HG03439 (cell line): ENCODE data around the gene ZNRD2.
"Not testable (repeated sequence)": the region's sequence is repeated elsewhere in the genome, so short reads cannot be mapped to it uniquely, and the experiment has no call there.

ENCODE experiments used
- ATAC-seq: cut with Tn5 transposase; IDR thresholded peaks from one replicate; pipeline ENCODE4 v1.9.1; 2021; ENCODE audit warnings: mild to moderate bottlenecking, moderate library complexity; ENCODE audit not compliant: unreplicated experiment

Gene ZNRD2, protein sequence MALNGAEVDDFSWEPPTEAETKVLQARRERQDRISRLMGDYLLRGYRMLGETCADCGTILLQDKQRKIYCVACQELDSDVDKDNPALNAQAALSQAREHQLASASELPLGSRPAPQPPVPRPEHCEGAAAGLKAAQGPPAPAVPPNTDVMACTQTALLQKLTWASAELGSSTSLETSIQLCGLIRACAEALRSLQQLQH

DNA sequence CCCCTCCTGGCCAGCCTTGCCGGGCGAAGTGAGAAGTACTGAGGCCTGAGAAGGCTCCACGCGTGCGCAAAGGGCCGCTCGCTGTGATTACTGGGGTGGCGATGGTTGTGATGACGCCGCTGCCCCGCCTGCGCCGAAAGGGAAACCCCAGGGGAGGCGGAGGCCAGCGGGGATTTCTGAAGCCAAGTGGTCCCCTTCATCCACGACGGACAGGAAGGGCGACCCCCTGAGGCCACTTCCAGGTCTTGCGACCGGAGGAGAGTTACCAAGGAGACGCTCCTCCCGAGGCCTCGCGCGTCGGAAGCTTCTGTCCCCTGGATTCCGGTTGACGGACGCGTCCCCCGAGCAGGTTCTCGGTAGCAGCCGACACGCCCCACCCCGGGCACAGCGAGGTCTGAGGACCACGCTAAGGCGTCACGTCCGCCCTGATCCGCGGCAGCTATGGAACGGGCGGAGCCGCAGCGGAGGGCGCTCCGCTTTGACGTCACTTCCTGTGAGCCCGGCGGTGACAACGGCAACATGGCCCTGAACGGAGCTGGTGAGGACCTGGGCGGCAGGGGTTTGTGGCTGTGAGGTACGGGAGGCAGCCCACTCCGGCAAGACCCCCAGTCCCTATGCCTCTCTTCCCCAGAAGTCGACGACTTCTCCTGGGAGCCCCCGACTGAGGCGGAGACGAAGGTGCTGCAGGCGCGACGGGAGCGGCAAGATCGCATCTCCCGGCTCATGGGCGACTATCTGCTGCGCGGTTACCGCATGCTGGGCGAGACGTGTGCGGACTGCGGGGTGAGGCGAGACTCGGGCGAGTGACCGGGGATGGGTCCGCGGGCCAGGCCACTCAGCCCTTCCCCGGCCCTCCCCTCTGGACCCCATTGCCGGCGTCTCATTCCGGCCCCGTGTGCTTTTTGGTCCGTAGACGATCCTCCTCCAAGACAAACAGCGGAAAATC, at the start of gene ZNRD2:
TSS of gene ZNRD2 (plus strand) at position 505 of the 946 bp plus-strand sequence. CDS start at position 520, 15 bp downstream.
- ATAC-seq, result peak; percentile 61

DNA sequence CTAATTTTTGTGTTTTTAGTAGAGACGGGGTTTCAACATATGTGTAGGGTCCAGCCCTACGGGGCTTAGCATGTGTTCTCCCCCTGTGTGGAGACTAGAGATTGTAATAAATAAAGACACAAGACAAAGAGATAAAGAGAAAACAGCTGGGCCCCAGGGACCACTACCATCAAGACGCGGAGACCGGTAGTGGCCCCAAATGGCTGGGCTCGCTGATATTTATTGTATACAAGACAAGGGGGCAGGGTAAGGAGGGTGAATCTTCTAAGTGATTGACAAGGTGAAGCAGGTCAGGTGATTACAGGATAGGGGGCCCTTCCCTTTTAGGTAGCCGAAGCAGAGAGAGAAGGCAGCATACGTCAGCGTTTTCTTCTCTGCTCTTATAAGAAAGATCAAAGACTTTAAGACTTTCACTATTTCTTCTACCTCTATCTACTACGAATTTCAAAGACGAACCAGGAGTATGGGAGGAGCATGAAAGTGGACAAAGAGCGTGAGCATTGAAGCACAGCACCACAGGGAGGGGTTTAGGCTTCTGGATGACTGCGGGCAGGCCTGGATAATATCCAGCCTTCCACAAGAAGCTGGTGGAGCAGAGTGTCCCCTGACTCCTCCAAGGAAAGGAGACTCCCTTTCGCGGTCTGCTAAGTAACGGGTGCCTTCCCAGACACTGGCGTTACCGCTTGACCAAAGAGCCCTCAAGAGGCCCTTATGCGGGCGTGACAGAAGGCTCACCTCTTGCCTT, 48.3 kb upstream of the ZNRD2 start:
- not testable (repeated sequence) for ATAC-seq

DNA sequence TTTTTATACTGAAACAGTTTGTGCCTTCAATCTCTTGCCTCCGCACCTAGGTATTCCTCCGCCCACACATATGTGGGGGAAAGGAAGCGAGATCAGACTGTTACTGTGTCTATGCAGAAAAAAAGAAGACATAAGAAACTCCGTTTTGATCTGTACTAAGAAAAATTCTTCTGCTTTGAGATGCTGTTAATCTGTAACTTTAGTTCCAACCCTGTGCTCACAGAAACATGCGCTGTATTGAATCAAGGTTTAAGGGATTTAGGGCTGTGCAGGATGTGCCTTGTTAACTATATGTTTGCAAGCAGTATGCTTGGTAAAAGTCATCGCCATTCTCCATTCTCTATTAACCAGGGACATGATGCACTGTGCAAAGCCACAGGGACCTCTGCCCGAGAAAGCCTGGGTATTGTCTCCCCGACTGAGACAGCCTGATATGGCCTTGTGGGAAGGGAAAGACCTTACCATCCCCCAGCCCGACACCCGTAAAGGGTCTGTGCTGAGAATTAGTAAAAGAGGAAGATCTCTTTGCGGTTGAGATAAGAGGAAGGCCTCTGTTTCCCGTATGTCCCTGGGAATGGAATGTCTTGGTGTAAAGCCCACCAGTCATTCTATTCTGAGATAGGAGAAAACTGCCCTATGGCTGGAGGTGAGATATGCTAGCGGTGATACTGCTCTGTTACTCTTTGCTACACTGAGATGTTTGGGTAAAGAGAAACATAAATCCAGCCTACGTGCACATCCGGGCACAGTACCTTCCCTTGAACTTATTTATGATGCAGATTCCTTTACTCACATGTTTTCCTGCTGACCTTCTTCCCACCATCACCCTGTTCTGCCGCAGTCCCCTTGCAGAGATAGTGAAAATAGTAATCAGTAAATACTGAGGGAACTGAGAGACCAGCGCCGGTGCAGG, 47.3 kb upstream of the ZNRD2 start:
- not testable (repeated sequence) for ATAC-seq

DNA sequence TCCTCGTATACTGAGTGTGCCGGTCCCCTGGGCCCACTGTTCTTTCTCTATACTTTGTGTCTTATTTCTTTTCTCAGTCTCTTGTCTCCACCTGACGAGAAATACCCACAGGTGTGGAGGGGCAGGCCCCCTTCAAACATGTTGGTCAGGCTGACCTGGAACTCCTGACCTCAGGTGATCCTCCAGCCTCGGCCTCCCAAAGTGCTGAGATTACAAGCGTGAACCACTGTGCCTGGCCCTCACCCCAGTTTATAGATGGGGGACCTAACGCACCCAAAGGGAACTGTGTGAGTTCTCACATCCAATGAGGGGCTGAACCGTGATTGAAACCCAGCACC, 46.7 kb upstream of the ZNRD2 start:
- not testable (repeated sequence) for ATAC-seq

DNA sequence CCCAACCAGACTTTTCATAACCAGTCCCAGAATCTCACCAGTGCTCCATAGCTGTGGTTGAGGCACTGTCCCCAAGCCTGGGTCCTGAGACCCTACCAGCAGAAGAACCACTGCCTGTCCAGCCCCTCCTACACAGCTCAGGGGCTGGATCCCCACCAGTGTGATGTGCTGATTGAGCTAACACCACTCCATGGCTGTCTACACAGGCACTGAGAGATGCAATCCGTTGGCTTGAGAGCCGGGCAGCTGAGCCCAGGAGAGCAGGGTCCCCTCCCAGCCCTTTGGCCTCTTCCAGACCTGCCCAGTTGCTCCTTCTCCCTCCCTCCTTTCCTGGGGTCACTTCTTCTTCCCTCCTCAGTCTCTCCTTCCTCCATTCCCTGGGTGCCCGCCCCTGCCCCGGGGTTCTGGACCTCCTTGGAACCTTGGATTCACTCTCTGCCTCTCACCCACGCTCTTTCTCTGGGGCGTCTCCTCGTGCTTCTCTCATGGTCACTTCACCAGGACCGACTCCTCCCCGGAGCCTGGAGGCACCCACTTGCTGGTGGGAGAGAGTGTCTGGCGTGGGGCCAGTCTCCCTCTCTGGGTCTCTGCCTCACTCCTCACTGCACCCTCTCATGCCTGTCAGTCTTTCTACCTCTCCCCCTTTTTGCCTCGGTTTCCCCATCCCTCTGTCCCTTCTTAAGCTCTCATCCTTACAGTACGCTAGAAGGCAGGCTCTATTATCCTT, 46.1 kb upstream of the ZNRD2 start:
- no peak for ATAC-seq

DNA sequence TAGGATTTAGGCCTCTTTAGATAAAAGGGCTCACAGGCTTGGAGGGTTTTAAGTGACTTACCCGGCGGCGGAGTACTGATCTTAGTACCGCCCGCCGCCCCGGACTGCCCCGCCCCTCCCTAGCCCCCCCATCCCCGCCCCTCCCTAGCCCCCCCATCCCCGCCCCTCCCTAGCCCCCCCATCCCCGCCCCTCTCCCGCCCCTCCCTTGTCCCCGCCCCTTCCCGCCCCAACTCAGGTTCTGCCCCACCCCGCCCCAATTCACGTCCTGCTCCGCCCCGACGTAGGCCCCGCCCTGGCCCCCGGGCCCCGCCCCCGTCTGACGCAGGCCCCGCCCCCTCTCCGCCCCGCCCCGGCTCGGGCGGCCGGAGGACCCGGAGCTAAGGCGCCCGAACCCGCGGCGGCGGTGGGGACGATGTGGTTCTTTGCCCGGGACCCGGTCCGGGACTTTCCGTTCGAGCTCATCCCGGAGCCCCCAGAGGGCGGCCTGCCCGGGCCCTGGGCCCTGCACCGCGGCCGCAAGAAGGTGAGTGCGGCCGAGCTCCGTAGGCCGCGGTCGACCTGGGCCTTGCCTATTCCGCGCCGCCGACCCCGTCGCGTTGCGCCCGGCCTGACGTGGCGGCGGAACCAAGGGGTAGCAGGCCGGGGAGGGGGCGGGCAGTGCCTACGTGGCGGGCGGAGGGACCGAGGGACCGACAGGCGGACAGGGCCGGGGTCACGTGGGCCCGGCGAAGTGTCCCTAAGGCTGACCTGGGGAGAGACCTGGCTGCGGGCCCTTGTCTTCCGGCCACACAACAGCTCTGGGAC, 45.3 kb upstream of the ZNRD2 start, which contains the start of gene SCYL1:
TSS of gene SCYL1 (plus strand) at position 343 of the 805 bp plus-strand sequence. CDS start at position 414, 71 bp downstream.
- peak; percentile 58 for ATAC-seq

DNA sequence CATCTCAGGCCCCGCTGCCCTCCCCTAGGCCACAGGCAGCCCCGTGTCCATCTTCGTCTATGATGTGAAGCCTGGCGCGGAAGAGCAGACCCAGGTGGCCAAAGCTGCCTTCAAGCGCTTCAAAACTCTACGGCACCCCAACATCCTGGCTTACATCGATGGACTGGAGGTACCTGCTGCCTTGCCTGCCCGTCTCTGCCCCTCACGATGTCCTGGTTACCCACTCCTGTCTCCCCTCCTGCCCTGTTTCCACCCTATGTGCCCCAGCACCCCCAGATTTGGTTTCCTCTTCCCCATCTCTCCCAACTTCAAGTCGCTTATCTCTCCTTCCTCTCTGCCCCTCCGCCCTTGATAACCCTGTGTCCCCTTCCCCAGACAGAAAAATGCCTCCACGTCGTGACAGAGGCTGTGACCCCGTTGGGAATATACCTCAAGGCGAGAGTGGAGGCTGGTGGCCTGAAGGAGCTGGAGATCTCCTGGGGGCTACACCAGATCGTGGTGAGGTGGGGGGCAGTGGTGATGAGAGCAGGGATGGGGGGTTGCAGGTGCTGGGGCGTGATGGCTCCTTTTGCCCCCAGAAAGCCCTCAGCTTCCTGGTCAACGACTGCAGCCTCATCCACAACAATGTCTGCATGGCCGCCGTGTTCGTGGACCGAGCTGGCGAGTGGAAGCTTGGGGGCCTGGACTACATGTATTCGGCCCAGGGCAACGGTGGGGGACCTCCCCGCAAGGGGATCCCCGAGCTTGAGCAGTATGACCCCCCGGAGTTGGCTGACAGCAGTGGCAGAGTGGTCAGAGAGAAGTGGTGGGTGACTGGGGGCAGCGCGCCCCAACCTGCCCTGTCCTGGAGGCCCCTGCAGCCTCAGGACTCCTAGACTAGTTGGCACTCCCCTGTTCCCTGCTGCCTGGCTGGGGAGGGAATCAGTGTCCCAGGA, 44.5 kb upstream of the ZNRD2 start:
- no peak for ATAC-seq

DNA sequence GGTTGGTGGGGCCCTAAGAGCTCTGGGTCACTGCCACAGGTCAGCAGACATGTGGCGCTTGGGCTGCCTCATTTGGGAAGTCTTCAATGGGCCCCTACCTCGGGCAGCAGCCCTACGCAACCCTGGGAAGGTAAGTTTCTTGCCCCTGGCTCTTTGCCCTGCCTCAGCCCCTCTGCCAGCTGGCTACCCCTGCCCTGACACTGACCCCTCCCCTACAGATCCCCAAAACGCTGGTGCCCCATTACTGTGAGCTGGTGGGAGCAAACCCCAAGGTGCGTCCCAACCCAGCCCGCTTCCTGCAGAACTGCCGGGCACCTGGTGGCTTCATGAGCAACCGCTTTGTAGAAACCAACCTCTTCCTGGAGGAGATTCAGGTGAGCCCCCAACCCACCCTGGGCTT, 43.5 kb upstream of the ZNRD2 start:
- ATAC-seq, result no peak

DNA sequence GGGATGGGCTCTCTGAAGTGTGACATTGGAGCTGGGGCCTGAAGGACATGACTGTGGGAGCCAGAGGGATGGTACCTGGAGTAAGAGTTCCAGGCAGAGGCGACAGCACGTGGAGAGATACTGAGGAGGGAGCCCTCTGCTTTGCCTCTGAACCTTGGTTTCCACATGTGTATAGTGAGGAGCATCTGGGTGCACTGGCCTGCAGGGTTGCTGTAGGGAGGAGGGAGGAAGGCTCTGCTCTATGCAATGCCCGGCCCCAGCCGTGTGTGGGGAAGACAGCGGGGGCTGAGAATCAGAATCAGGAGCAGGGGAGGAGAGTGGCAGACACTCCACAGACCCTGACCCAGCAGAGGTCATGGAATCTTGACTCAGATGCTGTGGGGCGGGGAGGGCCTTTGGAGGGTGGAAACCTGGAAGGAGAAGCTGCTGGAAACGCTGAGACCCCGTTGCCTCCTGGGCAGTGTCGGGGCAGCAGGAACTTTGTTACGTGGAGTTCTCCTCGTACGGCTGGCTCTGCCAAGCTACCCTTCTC, 41.4 kb upstream of the ZNRD2 start:
- ATAC-seq, result no peak

DNA sequence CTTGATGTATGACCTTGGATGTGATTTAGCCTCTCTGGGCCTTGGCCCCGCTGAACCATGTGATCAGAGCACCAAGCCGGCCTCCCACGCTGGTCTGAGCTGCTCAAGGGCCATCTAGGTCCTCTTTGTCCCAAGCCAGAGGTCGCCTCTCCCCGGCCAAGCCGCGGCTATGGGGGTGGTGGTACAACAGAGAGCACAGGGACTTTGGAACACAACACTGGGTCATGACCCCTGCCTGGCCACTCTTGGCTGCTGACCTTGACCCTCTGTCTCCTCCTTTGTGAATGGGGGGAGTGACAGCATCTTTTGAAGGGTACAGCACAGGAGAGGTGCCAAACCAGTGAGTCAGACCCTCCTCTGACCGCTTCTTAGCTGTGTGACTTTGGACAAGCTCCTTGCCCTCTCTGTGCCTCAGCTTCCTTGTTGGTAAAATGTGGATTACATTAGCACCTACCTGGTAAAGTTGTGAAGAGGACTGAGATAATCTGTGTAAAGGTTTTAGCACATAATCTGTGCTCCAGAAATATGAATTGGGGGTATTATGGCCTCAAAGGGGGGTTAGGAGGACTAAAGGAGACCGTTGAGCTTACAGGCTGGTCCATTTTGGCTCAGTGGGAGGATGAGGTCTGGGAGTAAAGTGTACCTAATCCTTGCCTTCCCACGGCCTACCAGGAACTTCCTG, 40.7 kb upstream of the ZNRD2 start:
- no peak for ATAC-seq

DNA sequence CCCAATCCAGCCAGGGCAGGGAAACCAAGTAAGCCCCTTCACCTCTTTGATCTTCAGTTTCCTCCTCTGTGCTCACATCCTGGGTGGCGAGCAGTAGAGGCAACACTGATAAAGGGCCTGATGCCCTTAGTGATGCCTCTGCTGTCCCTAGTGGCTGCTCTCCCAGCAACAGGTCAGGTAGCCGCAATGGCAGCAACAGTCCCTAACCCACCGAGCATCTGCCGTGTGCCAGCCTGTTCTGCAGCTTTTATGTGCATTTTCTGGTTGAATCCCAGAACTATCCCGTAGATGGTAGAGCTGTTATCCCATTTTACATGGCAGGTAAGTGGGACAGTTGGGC, 40.1 kb upstream of the ZNRD2 start:
- ATAC-seq, result no peak

DNA sequence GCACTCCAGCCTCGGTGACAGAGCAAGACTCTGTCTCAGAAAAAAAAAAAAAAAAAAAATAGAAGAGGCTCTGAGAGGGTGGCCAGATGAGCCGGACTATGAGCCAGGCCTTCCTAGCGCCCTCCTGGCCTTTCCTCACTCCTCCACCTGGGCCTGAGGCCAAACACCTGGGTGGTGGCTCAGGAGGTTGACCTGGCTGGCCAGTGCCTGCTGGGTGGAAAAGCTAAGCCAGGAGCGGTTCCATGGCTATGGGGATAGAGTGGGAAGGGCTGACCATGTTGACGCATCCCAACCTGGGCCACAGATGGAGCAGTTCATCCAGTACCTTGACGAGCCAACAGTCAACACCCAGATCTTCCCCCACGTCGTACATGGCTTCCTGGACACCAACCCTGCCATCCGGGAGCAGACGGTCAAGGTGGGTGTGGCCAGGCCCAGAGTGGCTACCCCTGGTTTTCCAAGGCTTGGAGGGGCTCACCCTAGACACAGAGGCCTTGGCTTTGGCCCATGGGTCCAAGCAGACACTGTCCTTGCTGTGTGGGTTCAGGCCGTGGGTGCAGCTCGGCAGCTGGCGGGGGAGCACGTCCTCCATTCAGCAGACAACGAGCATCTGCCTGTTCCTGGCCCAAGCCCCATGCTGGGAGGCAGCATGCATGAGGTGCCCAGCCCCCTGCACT, 37.8 kb upstream of the ZNRD2 start:
- no peak for ATAC-seq

DNA sequence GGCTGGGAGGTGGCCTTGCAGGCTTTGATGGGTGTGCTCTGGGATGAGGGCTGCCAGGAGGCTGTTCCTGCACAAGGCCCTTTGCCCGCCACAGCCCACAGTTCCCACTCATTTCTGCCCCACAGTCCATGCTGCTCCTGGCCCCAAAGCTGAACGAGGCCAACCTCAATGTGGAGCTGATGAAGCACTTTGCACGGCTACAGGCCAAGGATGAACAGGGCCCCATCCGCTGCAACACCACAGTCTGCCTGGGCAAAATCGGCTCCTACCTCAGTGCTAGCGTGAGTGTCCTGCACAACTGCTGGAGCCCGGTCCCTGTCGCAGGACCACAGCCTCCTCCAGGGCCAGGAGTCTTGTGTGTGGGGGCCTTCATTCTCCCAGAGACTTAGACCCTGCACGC, 35.2 kb upstream of the ZNRD2 start:
- no peak for ATAC-seq

DNA sequence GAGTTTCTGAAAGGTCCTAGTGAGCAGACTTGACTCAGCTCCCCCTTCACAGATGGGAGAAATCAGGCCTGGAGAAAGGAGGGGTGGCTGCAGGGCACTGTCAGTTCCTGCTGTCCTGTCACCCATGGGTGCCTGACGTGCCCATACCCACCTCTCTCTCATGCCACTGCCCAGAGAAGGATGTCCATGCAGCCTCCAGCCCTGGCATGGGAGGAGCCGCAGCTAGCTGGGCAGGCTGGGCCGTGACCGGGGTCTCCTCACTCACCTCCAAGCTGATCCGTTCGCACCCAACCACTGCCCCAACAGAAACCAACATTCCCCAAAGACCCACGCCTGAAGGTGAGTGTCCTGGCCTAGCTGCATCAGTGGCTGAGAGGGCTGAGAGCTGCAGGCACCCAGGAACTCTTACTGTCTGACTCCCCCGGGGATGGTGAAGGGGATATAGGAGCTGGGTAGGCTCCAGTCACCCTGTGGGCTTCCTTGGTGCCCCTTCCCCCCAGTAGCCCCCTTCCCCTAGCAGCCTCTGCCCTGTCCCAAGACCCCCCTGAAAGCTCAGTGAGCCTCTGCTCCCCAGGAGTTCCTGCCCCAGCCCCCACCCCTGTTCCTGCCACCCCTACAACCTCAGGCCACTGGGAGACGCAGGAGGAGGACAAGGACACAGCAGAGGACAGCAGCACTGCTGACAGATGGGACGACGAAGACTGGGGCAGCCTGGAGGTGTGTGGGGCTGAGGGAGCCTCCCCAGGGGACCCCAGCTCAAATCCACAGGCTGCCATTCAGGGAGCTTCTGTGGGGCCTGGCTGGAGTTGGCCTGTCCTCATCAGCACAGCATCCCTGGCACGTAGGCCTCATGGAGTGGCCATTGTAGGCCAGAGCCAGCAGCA, 33.6 kb upstream of the ZNRD2 start:
- ATAC-seq, result no peak

DNA sequence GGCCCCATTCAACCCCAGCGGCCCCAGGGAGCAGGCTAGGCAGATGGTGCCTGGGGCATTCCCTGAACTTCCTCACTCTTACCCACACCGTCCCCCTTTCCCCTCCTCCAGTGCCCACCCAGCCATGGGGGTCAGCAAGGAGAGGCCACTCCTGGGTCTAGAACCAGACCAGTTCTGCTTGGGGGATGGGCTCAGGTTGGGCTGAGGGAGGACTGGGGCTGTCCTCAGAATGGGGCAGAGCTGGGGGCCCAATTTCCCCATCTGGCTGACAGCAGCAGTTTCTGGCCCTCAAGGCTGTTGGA, 33.0 kb upstream of the ZNRD2 start:
- no peak for ATAC-seq
